DMS153 treated with DMSO at 0.1 percent for 48 hours (cell line): ENCODE data around the gene TBC1D12.

Experiments
- DNase-seq: peaks from one replicate; lab custom pipeline; 2025; ENCODE audit not compliant: unreplicated experiment; lab: John Stamatoyannopoulos, UW

The TBC1D12 gene

DNA sequence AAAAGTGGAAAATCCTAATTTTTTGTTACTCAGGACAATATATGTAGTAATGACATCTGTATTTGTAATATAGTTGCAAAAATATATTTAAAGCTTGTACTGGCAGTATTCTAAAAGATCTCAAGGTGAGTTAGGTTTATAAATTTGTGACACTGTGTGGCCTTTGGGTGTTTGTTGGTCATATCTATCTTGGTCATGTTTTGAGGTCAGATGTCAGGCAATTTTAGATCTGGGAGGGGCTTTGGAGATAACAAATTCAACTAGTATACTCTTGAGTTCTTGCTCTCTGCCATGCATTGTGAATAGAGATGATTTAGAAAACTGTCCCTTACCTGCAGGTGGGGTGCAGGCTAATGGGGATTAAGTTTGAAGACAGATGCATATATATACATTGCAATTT, 3.1 kb downstream of the TBC1D12 start:
- DNase-seq, result no peak

DNA sequence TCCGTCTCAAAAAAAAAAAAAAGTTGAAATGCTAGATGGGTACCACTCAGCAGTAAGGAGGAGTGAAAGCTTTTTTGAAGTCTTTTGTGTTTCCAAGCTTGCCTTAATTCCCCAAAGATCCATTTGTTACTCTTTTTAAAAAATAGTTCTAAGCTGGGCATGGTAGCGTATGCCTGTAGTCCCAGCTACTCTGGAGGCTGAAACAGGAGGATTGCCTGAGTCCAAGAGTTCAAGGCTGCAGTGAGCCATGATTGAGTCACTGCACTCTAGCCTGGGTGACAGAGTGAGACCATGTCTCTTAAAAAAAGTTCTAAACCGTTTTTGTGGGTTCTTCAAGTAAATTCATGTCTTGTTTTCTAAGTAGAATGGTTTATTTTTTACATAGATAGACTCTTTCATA, 5.3 kb downstream of the TBC1D12 start:
- no peak for DNase-seq

DNA sequence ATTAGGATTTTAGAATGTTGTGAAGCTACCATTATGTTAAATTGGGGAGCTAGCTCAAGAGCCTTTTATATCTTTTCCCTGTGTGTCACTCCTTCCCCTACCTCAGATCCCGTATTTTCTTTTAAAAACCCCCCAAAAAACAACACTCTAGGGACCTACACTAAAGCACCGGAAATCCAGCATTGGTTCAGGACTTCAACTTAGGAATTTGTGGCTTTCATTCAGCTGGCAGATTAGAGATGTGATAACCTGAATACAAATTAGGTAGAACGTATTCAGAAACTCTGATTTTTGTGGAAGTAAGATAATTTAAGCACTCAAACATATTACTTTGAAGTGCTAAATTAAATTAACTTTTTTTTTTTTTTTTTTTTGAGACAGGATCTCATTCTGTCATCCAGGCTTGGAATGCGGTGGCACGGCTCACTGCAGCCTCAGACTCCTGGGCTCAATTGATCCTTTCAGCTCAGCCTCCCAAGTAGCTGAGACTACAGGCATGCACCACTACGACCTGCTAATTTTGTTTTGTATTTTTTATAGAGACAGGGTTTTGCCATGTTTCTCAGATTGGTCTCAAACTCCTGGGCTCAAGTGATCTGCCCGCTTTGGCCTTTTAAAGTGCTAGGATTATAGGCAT, 6.8 kb downstream of the TBC1D12 start:
- DNase-seq, result no peak

DNA sequence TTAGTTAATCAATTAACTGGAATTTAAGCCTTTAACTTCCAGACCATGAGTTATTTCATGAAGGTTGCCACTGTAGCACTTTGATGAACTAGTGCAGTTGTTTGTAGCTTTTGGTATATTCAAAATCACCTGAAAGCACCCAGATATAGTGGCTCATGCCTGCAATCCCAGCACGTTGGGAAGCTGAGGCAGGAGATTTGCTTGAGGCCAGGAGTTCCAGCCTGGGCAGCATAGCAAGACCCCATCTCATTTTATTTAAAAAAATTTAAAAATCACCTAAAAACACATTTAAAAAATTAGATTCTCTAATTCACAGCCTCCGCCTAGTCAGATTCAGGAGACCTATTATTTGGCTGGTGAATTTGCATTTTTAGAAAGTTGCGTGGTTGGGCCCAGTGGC, 9.0 kb downstream of the TBC1D12 start:
- DNase-seq, result no peak

DNA sequence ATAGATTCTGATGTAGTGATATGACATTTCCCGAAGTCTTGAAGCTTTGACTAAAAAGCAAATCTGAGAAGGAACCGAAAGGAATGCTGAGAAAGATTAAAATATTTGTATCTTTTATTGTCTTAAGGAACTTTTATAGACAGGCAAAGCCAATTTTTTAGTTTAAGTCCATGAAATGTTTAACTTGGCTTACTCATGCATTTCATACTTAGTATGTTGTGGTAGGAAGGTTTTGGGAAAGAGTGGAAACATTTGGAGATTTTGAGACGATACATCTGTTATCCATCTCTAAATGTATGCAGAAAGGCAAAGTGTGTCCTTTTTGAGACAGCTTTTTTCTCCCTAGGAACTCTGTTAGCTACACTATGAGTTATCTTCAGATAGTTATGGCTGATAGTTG, 10.1 kb downstream of the TBC1D12 start:
- DNase-seq, result no peak

DNA sequence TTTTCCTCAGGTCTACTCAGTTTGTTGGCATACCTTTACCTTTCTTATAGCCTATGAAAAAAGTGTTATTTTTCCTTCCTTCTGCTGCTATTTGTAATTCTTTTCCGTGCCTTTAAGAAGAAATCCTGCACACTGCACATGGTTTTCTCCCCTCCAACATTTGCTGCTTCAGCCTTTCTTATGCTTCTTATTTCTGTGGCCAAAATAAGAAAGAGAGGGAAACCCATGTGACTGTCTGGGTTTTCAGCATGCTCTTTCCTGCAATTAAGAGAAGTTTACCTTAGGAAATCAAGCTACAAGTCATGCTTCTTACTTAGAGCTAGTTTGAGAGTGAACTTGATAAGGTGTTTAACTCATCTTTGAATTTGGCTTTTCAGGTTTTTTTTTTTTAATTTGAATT, 11.0 kb downstream of the TBC1D12 start:
- DNase-seq, result no peak

DNA sequence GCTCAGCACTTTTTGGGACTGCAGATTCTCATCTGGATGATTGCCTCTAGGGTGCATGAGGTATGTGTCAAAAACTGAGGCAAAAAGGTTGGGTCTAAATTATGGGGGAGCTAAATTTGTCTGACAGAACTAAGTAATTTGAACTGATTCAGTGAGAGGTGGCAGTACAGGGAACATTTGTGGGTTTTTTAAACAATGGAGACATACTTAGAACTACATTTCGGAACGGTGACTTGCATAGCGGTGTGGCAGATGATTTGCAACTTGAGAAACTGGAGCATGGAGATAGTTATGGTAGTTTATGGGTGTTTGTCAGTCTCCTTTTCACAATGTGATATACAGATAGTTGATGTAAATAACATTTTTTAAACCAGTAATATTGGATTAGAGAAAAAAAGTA, 14.6 kb downstream of the TBC1D12 start:
- DNase-seq, result no peak

DNA sequence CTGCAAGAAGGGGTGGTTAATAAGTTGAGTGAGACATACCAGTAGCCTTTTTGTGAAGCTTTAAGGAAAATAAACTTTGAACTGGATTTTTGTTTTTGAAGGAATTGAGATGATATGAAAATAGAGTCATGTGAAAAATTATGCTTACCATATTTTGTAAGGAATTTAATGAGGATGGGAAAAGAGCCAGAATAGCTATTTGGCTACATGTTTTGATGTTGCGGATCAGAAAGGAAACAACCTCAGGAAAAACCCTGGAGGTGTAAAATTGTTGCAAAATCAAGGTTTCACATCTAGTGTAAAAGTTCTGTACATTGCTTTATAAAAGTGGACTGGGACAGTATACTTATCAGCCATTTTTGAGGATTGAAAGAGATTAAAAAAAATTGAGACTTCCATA, 15.0 kb downstream of the TBC1D12 start:
- no peak for DNase-seq

DNA sequence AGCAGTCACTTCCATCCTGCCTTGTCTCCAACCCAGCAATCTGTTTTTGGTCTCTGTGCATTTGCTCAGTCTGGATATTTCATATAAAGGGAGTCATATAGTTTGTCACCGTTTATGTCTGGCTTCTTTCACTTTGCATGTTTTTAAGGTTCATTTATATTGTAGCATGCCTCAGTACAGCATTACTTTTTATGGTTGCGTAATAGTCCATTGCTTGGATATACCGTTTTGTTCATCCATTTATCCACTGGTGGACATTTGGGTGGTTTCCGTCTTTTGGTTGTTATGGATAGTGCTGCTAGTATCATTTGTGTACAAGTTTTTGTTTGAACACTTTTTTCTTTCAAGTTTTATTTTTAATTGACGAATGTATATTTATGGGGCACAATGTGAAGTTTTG, 18.2 kb downstream of the TBC1D12 start:
- DNase-seq, result no peak

DNA sequence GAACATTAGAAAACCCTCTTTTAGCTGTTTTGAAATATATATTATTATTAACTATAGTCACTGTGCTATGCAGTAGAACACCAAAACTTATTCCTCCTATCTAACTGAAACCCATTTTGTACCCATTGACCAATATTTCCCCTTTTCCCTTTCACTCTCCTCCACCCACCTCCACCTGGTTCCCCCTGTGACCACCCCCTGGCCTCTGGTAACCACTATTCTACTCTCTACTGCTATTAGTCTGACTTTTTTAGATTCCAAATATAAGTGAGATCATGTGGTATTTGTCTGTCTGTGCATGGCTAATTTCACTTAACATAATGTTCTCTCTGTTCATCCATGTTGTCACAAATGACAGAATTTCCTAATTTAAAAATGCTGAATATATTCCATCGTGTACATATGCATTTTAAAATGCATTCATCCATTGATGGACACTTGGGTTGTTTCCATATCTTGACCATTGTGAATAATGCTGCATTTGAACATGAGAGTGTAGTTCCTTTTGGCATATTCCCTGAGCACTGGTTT, 18.7 kb downstream of the TBC1D12 start:
- DNase-seq, result no peak

DNA sequence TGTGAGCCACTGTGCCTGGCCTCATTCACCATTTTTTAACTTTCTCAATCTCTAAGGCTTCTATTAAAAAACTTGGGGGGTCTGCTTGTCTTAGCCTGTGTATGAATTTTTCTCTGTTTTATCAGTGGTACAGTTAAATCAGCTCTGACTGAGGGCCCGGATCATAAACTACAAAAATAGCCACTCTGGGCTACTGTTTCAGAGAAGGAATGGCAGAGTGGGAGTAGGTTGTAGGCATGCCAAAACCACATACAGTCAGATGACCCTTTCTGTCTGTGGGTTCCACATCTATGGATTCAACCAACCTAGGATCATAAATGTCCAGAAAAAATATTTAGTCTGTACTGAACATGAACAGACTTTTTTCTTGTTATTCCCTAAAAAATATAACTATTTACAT, 21.3 kb downstream of the TBC1D12 start:
- no peak for DNase-seq

DNA sequence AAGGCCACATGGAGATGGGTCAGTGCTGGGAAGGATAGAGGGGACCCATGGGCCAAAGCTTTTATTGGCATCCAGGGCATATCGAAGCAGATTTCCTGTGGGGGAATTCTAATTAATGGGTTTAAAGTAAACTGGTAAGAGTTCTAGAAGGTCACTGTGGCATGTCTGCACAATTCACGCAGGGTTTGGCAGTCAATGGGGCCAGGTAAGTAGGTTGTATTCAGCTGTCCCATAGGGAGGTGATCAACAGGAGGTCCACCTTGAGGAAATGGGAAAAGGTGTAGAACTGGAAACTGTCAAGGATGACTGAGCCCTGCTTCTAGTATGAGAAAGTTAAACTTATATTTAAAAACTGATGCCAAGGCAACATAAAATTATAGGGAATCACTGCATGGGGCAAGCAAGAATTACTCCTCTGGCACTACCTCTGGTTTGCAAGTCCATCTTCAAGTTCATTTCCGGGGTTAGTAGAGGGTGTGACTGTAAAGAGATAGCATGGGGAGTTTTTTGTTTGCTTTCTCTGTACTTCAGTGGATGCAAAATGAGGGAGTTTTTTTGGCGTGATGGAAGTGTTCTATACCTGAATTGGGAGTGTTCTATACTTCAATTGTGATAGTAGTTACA, 22.5 kb downstream of the TBC1D12 start:
- no peak for DNase-seq

DNA sequence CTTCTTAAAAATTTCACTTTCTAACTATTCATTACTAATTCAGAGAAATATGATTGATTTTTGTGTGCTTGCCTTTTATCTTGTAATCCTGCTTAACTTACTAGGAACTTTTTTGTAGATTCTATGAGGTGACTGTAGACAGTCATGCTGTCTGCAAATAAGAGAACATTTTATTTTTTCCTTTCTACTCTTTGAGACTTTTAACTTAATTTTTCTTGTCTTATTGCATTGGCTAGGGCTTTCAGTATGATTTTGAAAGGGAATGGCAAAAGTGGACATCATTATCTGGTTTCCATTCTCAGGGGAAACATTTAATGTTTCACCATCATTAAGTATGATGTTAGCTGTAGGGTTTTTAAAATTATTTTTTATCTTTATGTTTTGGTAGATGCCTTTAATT, 23.6 kb downstream of the TBC1D12 start:
- DNase-seq, result no peak

DNA sequence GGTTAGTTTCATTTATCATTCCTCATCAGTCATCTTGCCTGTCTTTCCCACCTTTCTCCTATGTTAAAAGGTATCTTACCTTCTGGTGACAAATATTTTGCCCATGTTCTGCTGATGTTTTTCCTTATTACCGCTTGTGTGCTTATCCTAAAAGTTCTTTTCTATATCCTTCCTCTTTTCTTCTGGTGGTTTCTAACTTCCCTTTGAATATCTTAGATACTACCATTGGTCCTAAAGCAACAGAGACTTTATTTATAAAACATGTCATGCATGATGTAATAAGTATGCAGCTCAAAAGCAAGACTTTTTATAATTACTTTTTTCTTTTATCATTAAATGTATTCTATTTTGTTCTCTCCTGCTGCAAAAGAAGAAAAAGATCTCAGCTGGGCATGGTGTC, 24.8 kb downstream of the TBC1D12 start:
- no peak for DNase-seq

DNA sequence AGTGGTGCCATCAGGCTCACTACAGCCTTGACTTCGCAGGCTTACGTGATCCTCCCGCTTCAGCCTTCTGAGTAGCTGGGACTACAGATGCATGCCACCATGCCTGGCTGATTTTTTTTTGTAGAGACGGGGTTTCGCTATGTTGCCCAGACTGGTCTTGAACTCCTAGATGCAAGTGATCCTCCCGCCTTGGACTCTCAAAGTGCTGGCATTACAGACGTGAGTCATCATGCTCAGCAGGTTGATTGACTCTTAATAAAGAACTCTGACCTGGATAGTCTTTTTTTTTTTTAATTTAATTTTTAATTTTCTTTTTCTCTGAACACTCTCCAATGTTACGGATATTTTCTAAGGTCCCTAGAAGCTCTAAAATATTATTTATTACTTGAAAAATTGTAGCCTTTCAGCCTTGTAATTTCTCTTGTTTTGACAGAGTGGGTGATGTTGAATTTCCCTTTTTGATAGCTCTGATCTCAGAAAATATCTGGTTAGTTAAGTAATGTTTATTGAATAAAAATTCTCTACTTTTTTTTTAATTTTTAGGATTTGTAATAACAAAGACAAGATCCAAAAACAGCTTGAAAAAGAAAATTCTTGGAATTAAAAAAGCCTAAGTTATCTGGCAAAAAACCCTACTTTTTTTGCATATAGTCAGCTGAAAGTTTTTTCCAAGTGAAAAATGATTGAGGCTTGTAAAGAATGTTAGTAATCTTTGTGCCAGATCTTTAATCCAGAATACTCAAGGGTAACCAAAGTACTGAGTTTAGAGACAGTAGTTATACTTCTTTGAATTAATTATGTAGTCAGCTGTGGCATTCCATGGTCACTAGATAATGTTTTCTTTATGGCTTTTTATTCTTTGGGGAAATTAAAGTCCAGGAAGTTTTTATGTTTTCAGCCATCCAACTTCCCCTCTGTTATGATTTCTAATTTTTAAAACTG, 26.7 kb downstream of the TBC1D12 start:
- no peak for DNase-seq

DNA sequence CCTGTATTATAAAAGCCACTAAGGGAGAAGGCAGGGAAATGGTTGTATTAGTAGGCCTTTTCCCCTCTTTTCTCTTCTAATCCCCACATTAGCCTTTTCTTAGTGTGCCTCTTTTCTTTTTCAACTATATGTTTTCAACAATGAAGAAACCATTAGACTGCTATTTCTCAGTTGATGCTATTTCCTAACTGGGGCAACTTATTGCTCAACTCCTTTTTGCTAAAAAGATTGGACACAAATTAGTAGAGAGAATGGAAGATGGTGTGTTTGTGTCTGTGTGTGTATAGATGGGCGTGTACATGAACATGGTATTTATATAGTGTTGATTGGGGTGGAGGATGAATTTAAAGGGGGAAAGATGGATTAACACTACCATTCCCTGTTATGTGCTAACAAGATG, 28.4 kb downstream of the TBC1D12 start:
- no peak for DNase-seq

DNA sequence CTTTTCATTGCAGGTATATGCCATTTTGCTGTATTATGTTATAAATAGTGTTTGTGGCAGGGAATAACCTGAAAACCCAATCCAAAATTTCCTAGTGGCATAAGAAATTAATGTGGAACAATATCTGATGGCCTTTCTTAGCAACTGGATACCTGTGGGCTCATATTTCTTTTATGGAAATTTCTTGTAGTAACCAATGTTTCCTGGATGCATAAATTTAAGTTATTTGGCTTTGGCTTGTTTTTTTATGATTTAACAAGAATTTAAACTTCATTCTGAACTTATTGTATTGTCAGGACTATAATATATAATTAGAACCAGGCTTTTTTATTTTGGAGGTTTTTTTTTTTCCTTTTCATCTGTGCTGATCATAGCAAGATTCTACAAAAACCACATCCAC, 30.1 kb downstream of the TBC1D12 start:
- no peak for DNase-seq

DNA sequence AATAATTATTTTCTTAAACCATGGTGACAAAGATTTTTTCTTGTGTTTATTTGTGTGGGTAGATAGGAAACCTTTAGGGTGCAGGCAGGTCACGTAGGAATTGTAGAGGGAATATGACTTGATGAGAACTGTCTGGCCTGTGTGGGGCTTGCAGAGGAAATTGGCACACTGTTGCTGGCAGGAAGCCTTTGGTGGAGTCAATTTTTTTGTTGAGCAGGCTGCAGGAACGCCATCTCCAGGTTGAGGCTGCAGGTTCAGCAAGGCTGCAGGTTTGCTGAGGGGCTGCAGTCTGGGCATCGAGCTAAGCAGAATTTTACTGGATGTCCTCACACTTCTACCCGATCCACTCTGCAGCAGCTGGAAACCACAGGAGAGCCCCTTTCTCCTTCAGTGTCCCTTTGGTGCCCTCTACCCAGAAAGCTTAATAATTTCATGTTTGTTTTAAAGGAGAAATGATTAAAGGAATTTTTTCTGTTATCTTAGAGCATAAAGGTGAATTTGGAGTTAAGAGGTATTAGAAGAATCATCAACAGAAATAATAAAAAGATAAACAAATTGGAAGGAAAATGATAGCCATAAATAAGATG, 37.0 kb downstream of the TBC1D12 start:
- DNase-seq, result no peak

DNA sequence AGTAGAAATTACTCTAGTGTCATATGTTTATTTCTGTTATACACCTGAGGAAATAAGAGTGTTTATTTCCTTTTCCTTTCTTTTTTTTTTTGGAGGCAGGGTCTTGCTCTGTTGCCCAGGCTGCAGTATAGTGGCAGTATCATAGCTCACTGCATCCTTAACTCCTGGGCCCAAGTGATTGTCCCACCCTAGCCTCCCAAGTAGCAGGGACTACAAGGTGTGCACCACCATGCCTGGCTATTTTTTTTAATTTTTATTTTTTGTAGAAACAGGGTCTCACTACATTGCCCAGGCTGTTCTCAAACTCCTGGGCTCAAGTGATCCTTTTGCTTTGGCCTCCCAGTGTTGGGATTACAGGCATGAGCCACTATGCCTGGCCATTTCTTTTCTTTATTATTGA, 37.8 kb downstream of the TBC1D12 start:
- DNase-seq, result no peak

DNA sequence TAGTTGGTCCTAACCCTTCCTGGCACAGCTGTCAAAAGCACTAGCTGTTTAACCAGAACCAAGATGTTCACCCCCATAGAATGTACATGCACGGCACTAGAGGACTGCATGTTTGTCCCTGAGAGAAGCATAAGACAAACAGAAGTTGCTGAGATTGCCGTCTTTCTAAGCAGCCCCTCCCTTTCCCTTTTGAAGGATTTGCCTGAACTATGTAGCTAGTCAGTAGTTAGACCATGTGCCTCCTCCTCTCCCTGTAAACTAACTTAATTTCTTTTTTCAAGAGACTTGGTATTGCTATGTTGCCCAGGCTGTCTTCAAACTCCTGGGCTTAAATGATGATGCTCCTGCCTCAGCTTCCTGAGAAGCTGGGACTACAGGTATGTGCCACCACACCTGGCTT, 40.7 kb downstream of the TBC1D12 start:
- no peak for DNase-seq

DNA sequence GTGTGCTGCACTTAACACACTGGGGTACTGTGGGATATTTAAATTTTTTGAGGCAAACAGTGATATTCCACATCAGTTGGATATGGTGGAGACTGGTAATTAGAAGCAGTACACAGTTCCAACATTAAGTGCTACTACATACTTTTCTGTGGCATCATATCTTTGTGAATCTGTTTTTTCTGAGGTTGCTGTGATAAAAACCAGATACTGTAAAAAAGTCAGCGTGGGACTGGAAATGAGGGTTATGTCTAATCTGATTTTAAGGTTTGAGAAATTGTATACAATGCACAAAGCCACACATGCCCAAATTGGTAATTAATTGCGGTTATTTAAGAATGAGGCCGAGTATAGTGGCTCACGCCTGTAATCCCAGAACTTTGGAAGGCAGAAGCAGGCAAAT, 41.2 kb downstream of the TBC1D12 start:
- DNase-seq, result no peak

DNA sequence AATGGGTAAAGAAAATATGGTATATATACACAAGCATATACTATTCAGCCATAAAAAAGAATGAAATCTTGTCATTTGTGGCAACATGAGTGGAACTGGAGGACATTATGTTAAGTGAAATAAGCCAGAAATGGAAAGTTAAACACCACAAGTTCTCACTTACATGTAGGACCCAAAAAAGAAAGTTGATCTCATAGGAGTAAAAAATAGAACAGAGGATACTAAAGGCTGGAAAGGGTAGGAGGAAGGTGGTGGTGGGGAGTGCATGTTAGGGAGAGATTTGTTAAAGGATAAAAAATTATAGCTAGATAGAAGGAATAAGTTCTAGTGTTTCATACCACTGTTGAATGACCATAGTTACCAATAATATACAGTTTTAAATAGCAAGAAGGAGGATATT, 48.4 kb downstream of the TBC1D12 start:
- no peak for DNase-seq
